Measurements from ENCODE around the gene RCN2.

Gene RCN2

DNA sequence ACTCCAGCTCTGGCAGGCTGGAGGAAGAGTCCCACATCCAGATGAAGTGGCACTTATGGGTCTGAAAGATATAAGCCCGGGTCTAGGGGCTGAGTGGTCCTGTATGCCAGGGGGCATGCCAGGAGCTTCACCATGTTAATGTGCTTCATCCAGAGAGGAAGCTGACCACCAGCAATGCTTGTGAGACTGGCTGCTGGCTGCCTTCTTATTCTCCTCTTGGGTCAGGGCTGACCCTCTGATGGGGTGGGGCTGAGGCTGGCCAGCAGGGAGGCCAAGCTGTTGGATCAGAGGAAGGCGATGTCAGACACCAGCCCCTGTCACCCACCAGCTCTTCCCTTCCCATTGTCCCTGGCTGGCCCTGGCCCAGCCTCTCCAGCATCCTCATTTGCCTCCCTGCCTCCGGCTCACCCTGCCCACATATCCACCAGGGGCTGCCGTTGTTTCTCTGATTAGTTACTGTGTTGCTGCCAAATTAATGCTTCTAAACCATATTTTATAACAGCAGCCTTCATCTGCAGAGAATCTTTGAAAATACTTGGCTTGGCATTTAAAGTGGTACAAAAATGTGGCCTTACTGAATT lies 43.0 kb downstream of the RCN2 start:
- DNase-seq, result no peak

DNA sequence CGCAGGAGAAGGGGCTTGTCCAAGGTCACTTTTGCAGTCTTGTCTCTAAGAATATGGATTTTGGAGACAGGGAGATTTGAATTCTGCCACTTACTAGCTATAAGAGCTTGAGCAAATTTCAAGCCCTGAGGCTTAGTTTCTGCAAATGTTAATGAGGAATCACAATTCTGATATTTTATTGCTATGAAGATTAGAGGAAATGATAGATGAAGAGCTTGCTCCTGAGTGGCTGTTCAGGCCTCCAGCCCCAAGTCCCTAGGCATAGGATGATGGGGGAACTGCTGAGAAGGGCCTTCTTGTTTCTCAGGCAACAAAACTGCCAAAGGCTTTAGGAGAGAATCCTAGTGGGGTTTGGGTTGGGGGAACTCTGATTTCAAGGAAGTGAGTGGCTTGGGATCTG lies 44.6 kb downstream of the RCN2 start:
- DNase-seq, result no peak

DNA sequence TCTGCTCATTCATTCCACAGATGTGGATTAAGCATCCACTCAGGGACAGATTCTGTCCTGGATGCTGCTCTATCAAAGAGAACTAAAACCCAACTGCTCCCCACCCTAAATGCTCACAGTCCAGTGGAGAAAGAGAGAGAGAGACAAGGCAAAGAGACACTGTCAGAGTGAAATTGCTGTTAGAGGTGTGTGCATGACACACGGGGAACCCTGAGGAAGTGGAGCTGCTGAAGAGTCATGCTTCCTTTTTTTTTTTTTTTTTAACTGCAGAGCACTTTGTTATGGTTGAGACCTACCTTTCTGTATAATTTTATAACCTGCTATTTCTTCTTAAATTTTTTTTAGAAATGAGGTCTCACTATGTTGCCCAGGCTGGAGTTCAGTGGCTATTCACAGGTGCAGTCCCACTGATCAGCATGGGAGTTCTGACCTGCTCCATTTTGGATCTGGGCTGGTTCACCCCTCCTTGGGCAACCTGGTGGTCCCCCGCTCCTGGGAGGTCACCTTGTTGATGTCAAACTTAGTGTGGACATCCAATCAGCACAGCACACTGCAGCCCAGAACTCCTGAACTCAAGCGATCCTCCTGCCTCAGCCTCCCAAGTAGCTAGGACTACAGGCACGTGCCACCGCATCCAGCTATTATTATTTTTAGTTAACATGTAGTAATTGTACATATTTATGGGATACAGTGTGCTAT lies 45.2 kb downstream of the RCN2 start:
- DNase-seq, result no peak

DNA sequence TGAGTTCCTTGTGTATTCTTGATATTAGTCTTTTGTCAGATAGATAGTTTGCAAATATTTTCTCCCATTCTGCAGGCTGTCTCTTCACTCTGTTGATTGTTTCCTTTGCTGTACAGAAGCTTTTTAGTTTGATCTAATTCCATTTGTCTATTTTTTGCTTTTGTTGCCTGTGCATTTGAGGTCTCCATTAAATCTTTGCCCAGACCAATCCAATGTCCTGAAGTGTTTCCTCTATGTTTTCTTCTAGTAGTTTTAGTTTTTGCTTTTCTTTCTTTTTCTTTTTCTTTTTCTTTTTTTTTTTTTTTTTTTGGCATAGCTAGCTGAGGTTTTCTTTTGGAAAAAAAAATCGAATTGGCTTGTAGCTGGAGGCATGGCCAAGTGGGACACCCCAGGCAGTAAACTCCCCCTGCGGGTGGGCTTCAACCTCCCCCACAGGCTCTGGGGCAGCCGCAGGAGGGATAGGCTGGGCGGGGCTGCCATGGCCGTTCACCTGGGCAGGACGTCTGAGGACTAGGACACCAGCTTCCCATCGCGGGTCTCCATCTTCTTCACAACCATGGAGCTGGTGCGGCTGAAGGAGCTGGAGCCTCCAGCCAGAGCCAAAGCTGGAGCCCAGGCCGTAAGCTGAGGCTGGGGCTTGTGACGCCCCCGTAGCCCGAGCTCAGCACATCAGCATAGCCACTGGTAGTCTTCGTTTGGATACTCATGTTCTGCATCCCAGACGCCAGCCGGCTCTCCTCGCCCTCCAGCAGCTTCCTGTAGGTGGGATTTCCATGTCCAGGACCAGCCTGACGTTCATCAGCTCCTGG lies 47.2 kb downstream of the RCN2 start:
- DNase-seq, result no peak

DNA sequence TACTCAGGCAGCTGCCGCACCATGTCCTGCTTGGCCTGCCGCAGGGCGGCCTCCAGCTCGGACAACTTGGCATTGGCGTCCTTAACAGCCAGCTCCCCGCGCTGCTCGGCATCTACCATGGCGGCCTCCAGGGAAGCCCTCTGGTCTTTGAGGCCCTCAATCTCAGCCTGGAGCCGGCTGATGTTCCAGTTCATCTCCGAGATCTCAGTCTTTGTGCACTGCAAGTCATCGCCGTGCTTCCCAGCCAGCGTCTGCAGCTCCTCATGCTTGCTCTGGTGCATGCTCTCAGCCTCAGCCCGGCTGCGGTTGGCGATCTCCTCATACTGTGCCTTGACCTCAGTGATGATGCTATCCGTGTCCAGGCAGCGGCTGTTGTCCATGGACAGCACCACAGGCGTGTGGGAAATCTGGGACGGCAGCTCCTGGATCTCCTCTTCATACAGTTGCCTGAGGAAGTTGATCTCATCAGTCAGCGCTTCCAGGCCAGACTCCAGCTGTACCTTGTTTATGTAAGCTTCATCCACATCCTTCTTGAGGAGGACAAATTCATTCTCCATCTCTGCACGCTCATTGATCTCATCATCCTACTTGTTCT lies 47.9 kb downstream of the RCN2 start:
- DNase-seq, result no peak

- DNase-seq, result no peak
These were observed 48.5 kb downstream of the RCN2 start for GRCh38 chr15:76979996-76980520.

DNA sequence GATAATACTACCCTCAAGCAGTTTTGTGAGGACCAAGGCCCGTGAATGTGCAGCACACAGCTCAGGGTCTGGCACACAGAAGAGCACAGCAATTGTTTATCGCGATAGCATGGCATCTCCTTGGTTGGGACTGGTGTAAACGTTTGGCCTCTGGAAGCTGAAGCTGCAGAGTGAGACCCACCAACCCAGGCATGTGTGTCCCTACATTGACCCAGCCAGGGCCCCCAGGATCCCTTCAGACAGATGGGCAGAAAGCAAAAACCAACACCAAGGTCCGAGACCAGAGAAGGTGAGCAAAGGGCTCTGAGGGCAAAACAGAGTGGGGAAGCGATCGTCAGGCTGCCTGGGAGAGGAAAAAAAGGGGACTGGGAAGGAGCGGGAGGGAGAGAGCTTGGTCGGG lies 50.8 kb downstream of the RCN2 start:
- DNase-seq, result no peak

- DNase-seq, result no peak
These were observed 51.2 kb downstream of the RCN2 start for GRCh38 chr15:76982756-76983155.

DNA sequence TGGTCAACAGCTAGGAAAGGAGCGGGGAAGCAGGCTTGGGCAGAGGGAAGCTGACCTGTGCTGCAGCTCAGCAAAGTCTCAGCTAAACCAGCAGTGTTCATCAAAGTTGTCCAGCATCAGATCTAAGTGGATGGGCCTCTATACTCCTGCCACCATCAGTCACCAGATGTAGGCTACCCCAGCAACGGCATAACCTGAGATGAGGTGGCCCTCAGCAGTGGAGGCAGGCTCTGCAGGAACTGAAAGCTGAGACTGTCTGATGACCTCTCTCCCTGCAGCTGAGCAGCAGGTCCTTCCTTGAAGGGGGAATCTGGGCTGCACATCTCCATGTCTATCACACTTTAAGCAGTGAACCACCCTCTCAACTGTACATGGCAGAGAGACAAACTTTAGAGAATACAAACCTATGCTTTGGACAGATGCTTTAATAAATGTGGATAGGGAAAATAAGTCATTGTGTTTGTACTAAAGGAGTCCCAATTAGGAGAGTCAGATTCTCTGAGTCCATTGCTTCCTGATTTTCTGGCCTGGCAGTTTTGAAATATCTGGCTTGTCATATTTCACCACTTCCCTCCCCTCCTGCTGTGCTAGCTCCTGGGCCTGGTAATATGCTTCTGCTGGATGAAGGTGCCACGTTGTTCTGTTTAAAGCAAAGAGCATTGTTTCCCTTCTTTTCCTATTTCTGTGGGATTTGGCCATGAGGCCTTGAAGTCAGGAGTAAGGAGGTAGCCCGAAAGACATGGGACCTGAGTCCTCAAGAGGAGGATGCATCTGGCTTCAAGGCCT lies 52.2 kb downstream of the RCN2 start:
- DNase-seq, result no peak

GRCh38 chr15:76986743-76987142 lies 55.2 kb downstream of the RCN2 start:
- DNase-seq, result no peak

- DNase-seq, result no peak
These were observed 55.7 kb downstream of the RCN2 start for GRCh38 chr15:76987276-76987675.

GRCh38 chr15:76987896-76988860 lies 56.6 kb downstream of the RCN2 start:
- no peak for DNase-seq

GRCh38 chr15:76988867-76989780 lies 57.6 kb downstream of the RCN2 start:
- DNase-seq, result no peak

DNA sequence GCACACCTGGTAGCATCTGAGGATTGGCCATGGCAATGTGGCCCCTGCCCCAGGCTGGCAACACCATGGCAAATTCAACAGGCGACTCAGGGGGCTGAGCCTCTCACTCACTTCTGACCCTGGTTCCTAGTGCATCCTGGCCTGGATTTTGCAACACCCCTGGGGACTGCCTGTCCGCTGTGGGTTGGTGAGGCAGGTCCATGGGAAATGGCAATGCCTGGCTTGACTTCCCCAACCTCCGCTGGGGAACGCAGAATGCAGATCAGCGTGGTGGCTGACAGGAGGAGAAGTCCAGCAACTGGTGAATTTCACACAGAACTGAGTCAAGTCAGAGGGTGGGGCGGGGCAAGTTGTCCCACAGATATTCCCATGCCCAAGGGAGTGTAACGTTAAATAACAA lies 59.5 kb downstream of the RCN2 start:
- DNase-seq, result no peak

- DNase-seq, result no peak
These were observed 60.4 kb downstream of the RCN2 start for GRCh38 chr15:76991741-76992645.

DNA sequence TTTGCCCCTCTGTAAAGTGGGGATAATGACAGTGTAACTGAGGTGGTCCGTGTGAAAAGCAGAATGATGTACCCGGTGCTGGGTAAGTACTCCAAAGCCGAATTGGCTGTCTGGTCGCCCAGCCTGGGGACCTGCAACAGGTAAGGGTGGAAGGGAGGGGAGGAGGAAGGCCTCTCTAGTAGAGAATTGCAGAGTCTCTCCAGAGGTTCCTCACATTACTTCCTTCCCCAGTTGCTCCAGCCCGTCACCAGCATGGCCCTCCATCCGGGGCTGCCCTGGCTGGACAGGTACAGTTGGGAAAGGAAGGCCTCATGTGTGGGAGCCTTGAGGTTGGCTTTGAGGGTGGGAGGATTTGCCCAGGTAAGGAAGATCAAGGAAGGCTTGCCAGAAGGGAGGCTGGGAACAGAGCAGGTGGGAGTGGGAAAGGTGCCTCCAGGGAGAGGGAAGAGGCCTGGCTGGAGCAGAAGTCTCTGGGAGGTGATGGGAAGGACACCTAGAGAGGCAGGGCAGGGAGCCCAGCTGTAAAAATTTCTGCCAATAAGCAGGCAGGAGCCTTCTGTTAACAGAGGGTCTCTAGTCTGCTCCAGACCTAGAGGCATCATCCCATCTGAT lies 61.7 kb downstream of the RCN2 start:
- DNase-seq, result no peak

DNA sequence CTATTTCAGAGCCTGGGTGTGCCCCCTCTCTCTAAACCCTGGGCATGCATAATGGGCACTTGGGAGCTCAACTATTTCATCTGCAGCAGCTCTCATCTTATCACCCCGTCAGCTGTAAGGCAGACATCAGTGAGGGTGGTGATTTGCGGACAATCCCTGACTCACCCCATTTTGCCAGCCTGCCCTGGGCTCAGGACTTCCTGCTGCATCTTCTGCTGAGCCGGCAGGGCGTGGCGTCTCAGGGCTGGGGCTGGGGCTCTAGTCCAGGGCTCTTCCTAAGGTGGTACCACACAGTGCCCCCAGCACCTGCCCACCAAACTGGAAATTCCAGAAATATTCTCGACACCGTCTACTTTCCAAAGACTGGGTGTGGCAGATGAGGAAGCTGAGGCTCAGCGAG lies 62.5 kb downstream of the RCN2 start:
- DNase-seq, result no peak

- DNase-seq, result no peak
These were observed 62.9 kb downstream of the RCN2 start for GRCh38 chr15:76994496-76994895.
